ENCODE measurements around the gene TCF25.
"Not testable (repeated sequence)": the region's sequence is repeated elsewhere in the genome, so short reads cannot be mapped to it uniquely, and the experiment has no call there.

Gene TCF25

GRCh38 chr16:89873109-89873971, at the start of gene TCF25:
TSS of gene TCF25 (plus strand) at chr16:89873592. CDS start at chr16:89873668, 76 bp downstream.
- in situ Hi-C loops (cut with HindIII; ENCODE audit: low sequenced_read_pairs): no loop called here
- TF ChIP-seq CTCF (IDR thresholded peaks at IDR 0.05; ENCODE audit: low read depth, low read length, missing control alignments): no peak
- peak; percentile 60 for DNase-seq (ENCODE audit: low read depth)
- peak within 1 kb of the TSS; percentile 91 for H3K4me3 ChIP-seq (ENCODE audit: low read depth, low read length)

- in situ Hi-C loops (cut with HindIII; ENCODE audit: low sequenced_read_pairs); H3K4me3 ChIP-seq (ENCODE audit: low read depth, low read length); DNase-seq (ENCODE audit: low read depth): not testable (repeated sequence)
Observed at GRCh38 chr16:89823824-89824148, 49.6 kb upstream of the TCF25 start.

- no peak overlapping the region for H3K4me3 ChIP-seq (ENCODE audit: low read depth, low read length)
- in situ Hi-C loops (cut with HindIII; ENCODE audit: low sequenced_read_pairs): no loop called here
- no peak for TF ChIP-seq CTCF (IDR thresholded peaks at IDR 0.05; ENCODE audit: low read depth, low read length, missing control alignments)
- DNase-seq (ENCODE audit: low read depth): no peak
Observed at GRCh38 chr16:89826531-89827382, 46.6 kb upstream of the TCF25 start.

GRCh38 chr16:89827383-89828198, 45.8 kb upstream of the TCF25 start:
- in situ Hi-C loops (cut with HindIII; ENCODE audit: low sequenced_read_pairs): no loop called here
- H3K4me3 ChIP-seq (ENCODE audit: low read depth, low read length): peak overlapping the region; percentile 54
- peak; percentile 23 for DNase-seq (ENCODE audit: low read depth)
- no peak for TF ChIP-seq CTCF (IDR thresholded peaks at IDR 0.05; ENCODE audit: low read depth, low read length, missing control alignments)

- peak within 1 kb of the TSS; percentile 54 for H3K4me3 ChIP-seq (ENCODE audit: low read depth, low read length)
- in situ Hi-C loops (cut with HindIII; ENCODE audit: low sequenced_read_pairs): no loop called here
- DNase-seq (ENCODE audit: low read depth): peak; percentile 46
- TF ChIP-seq CTCF (IDR thresholded peaks at IDR 0.05; ENCODE audit: low read depth, low read length, missing control alignments): no peak
Observed at GRCh38 chr16:89828199-89828869, 45.1 kb upstream of the TCF25 start, which contains the start of gene SPIRE2. TSS of gene SPIRE2 (plus strand) at chr16:89828475. CDS start at chr16:89828551, 76 bp downstream.

GRCh38 chr16:89828870-89829629, 44.3 kb upstream of the TCF25 start:
- in situ Hi-C loops (cut with HindIII; ENCODE audit: low sequenced_read_pairs): no loop called here
- H3K4me3 ChIP-seq (ENCODE audit: low read depth, low read length): peak overlapping the region; percentile 50
- DNase-seq (ENCODE audit: low read depth): no peak
- no peak for TF ChIP-seq CTCF (IDR thresholded peaks at IDR 0.05; ENCODE audit: low read depth, low read length, missing control alignments)

All from astrocyte of the cerebellum (primary cell).